GM12892 (cell line): ENCODE measurements around the gene SUPT7L.

Experiments used
- POLR2A ChIP-seq: IDR thresholded peaks from 2 replicates; pipeline ENCODE4 v1.6.1; 2011; ENCODE audit warnings: low read depth, low read length, control low read depth
- POLR2AphosphoS5 ChIP-seq: IDR thresholded peaks from 2 replicates; pipeline ENCODE4 v1.6.1; 2011; ENCODE audit warnings: low read depth, low read length, control low read depth
- TAF1 ChIP-seq: IDR thresholded peaks from 2 replicates; pipeline ENCODE4 v1.6.1; 2011; ENCODE audit warnings: low read depth, mild to moderate bottlenecking, control low read depth, low read length, borderline replicate concordance

- TF ChIP-seq POLR2A: no peak
- no peak for TF ChIP-seq POLR2AphosphoS5
- no peak for TF ChIP-seq TAF1
Observed at GRCh38 chr2:27622921-27623384, 40.5 kb downstream of the SUPT7L start.
